ENCODE data around the gene EHBP1L1. TPM values are rescaled to one million over a fixed set of nuclear protein-coding genes. Genes with fewer than 3 reads are reported as not detected.

The EHBP1L1 gene
- 43.9 and 58.6 TPM in 2 replicates for total RNA-seq

DNA sequence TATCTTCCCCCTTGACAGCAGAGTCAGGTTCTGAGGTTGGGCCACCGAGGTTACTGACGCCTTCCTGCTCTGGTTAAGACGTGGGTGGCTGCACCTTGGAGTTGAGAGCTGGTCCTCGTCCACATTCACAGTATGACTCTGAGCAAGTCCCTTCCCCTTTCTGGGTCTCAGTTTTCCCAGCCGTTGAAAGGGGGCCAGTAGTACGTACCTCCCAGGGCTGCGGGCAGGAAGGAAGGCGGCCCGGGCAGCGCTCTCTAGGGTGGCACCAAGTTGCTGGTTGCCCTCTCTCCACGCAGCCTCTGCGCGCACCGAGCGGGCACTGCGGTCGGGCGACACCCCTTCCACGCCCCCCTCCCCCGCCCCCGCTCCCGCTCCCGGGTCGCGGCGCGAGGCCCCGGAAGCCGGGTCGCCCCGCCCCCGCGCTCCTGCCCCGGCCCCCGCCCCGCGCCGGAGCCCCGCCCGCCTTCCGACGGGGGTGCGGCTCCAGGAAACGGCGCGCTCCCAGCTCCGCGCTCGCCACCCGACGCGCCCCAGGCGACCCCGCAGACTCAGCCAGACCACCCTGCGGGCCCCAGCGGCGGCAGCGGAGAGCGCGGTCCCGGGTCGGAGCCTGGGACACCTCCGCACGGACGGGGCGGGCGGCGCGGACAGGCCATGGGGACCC, at the start of gene EHBP1L1:
TSS of gene EHBP1L1 (plus strand) at position 486 of the 664 bp plus-strand sequence. CDS start 250 bp downstream, outside the sequence.
- Histone ChIP-seq H3K4me2 (ENCODE audit: insufficient read depth, low read length) (peak within 1 kb of the TSS; percentile 91), H3K4me1 (ENCODE audit: insufficient read depth, low read length) (peaks cover 55% of the 10 kb centered on the region), H3K9me3 (ENCODE audit: low read depth, low read length) (no peaks in the 10 kb centered on the region), H3K27me3 (ENCODE audit: insufficient read depth, low read length) (no peaks in the 10 kb centered on the region), H4K20me1 (ENCODE audit: insufficient read depth, low read length) (peaks cover 34% of the 10 kb centered on the region), H3K4me3 (ENCODE audit: insufficient read depth, low read length) (peak within 1 kb of the TSS; percentile 77), H3K27ac (ENCODE audit: low read depth, low read length) (peak within 1 kb of the TSS; percentile 81), H2AFZ (ENCODE audit: low read length) (no peak within 1 kb of the TSS), H3K79me2 (ENCODE audit: insufficient read depth, low read length) (peaks cover 61% of the 10 kb centered on the region), H3K36me3 (ENCODE audit: insufficient read depth, low read length) (peaks cover 23% of the 10 kb centered on the region)
- peak; percentile 98 for DNase-seq (ENCODE audit: insufficient read length, low spot score, missing footprints)
- TF ChIP-seq, protein P1, sequence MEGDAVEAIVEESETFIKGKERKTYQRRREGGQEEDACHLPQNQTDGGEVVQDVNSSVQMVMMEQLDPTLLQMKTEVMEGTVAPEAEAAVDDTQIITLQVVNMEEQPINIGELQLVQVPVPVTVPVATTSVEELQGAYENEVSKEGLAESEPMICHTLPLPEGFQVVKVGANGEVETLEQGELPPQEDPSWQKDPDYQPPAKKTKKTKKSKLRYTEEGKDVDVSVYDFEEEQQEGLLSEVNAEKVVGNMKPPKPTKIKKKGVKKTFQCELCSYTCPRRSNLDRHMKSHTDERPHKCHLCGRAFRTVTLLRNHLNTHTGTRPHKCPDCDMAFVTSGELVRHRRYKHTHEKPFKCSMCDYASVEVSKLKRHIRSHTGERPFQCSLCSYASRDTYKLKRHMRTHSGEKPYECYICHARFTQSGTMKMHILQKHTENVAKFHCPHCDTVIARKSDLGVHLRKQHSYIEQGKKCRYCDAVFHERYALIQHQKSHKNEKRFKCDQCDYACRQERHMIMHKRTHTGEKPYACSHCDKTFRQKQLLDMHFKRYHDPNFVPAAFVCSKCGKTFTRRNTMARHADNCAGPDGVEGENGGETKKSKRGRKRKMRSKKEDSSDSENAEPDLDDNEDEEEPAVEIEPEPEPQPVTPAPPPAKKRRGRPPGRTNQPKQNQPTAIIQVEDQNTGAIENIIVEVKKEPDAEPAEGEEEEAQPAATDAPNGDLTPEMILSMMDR (IDR thresholded peaks at IDR 0.05; ENCODE audit: extremely low read depth, low read depth, low read length), result no peak

DNA sequence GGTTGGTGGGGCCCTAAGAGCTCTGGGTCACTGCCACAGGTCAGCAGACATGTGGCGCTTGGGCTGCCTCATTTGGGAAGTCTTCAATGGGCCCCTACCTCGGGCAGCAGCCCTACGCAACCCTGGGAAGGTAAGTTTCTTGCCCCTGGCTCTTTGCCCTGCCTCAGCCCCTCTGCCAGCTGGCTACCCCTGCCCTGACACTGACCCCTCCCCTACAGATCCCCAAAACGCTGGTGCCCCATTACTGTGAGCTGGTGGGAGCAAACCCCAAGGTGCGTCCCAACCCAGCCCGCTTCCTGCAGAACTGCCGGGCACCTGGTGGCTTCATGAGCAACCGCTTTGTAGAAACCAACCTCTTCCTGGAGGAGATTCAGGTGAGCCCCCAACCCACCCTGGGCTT, 49.1 kb upstream of the EHBP1L1 start:
- Histone ChIP-seq H3K4me3 (ENCODE audit: insufficient read depth, low read length) (peak overlapping the region; percentile 95), H3K9me3 (ENCODE audit: low read depth, low read length) (no peaks in the 10 kb centered on the region), H3K79me2 (ENCODE audit: insufficient read depth, low read length) (peaks cover 53% of the 10 kb centered on the region), H3K27ac (ENCODE audit: low read depth, low read length) (peak overlapping the region; percentile 75), H3K27me3 (ENCODE audit: insufficient read depth, low read length) (no peaks in the 10 kb centered on the region), H2AFZ (ENCODE audit: low read length) (no peak overlapping the region), H3K4me1 (ENCODE audit: insufficient read depth, low read length) (peaks cover 16% of the 10 kb centered on the region), H4K20me1 (ENCODE audit: insufficient read depth, low read length) (peaks cover 51% of the 10 kb centered on the region), H3K4me2 (ENCODE audit: insufficient read depth, low read length) (peak overlapping the region; percentile 83), H3K36me3 (ENCODE audit: insufficient read depth, low read length) (peaks cover 51% of the 10 kb centered on the region)
- TF ChIP-seq, protein P1 (IDR thresholded peaks at IDR 0.05; ENCODE audit: extremely low read depth, low read depth, low read length), result no peak
- DNase-seq (ENCODE audit: insufficient read length, low spot score, missing footprints), result peak; percentile 30

DNA sequence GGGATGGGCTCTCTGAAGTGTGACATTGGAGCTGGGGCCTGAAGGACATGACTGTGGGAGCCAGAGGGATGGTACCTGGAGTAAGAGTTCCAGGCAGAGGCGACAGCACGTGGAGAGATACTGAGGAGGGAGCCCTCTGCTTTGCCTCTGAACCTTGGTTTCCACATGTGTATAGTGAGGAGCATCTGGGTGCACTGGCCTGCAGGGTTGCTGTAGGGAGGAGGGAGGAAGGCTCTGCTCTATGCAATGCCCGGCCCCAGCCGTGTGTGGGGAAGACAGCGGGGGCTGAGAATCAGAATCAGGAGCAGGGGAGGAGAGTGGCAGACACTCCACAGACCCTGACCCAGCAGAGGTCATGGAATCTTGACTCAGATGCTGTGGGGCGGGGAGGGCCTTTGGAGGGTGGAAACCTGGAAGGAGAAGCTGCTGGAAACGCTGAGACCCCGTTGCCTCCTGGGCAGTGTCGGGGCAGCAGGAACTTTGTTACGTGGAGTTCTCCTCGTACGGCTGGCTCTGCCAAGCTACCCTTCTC, 47.0 kb upstream of the EHBP1L1 start:
- H3K4me1 ChIP-seq (ENCODE audit: insufficient read depth, low read length), result peaks cover 16% of the 10 kb centered on the region
- no peak overlapping the region for H3K27ac ChIP-seq (ENCODE audit: low read depth, low read length)
- no peak overlapping the region for H2AFZ ChIP-seq (ENCODE audit: low read length)
- no peak overlapping the region for H3K4me2 ChIP-seq (ENCODE audit: insufficient read depth, low read length)
- no peak overlapping the region for H3K4me3 ChIP-seq (ENCODE audit: insufficient read depth, low read length)
- no peaks in the 10 kb centered on the region for H3K9me3 ChIP-seq (ENCODE audit: low read depth, low read length)
- peaks cover 67% of the 10 kb centered on the region for H3K36me3 ChIP-seq (ENCODE audit: insufficient read depth, low read length)
- H3K27me3 ChIP-seq (ENCODE audit: insufficient read depth, low read length), result no peaks in the 10 kb centered on the region
- H3K79me2 ChIP-seq (ENCODE audit: insufficient read depth, low read length), result peaks cover 55% of the 10 kb centered on the region
- TF ChIP-seq, protein P1 (IDR thresholded peaks at IDR 0.05; ENCODE audit: extremely low read depth, low read depth, low read length), result no peak
- DNase-seq (ENCODE audit: insufficient read length, low spot score, missing footprints), result peak; percentile 53
- peaks cover 59% of the 10 kb centered on the region for H4K20me1 ChIP-seq (ENCODE audit: insufficient read depth, low read length)

DNA sequence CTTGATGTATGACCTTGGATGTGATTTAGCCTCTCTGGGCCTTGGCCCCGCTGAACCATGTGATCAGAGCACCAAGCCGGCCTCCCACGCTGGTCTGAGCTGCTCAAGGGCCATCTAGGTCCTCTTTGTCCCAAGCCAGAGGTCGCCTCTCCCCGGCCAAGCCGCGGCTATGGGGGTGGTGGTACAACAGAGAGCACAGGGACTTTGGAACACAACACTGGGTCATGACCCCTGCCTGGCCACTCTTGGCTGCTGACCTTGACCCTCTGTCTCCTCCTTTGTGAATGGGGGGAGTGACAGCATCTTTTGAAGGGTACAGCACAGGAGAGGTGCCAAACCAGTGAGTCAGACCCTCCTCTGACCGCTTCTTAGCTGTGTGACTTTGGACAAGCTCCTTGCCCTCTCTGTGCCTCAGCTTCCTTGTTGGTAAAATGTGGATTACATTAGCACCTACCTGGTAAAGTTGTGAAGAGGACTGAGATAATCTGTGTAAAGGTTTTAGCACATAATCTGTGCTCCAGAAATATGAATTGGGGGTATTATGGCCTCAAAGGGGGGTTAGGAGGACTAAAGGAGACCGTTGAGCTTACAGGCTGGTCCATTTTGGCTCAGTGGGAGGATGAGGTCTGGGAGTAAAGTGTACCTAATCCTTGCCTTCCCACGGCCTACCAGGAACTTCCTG, 46.2 kb upstream of the EHBP1L1 start:
- Histone ChIP-seq H3K27ac (ENCODE audit: low read depth, low read length) (peak overlapping the region; percentile 24), H4K20me1 (ENCODE audit: insufficient read depth, low read length) (peaks cover 63% of the 10 kb centered on the region), H3K36me3 (ENCODE audit: insufficient read depth, low read length) (peaks cover 72% of the 10 kb centered on the region), H3K27me3 (ENCODE audit: insufficient read depth, low read length) (no peaks in the 10 kb centered on the region), H3K79me2 (ENCODE audit: insufficient read depth, low read length) (peaks cover 55% of the 10 kb centered on the region), H3K4me1 (ENCODE audit: insufficient read depth, low read length) (peaks cover 11% of the 10 kb centered on the region), H3K9me3 (ENCODE audit: low read depth, low read length) (no peaks in the 10 kb centered on the region), H2AFZ (ENCODE audit: low read length) (no peak overlapping the region), H3K4me2 (ENCODE audit: insufficient read depth, low read length) (no peak overlapping the region), H3K4me3 (ENCODE audit: insufficient read depth, low read length) (no peak overlapping the region)
- peak; percentile 48 for DNase-seq (ENCODE audit: insufficient read length, low spot score, missing footprints)
- TF ChIP-seq, protein P1 (IDR thresholded peaks at IDR 0.05; ENCODE audit: extremely low read depth, low read depth, low read length), result no peak

All from osteoblast (primary cell).